NCI-H1694 treated with DMSO at 0.1 percent for 48 hours (cell line): ENCODE data around the gene CXCL5.

ENCODE experiments used
- DNase-seq: peaks from one replicate; lab custom pipeline; 2025; lab: John Stamatoyannopoulos, UW

The CXCL5 gene

DNA sequence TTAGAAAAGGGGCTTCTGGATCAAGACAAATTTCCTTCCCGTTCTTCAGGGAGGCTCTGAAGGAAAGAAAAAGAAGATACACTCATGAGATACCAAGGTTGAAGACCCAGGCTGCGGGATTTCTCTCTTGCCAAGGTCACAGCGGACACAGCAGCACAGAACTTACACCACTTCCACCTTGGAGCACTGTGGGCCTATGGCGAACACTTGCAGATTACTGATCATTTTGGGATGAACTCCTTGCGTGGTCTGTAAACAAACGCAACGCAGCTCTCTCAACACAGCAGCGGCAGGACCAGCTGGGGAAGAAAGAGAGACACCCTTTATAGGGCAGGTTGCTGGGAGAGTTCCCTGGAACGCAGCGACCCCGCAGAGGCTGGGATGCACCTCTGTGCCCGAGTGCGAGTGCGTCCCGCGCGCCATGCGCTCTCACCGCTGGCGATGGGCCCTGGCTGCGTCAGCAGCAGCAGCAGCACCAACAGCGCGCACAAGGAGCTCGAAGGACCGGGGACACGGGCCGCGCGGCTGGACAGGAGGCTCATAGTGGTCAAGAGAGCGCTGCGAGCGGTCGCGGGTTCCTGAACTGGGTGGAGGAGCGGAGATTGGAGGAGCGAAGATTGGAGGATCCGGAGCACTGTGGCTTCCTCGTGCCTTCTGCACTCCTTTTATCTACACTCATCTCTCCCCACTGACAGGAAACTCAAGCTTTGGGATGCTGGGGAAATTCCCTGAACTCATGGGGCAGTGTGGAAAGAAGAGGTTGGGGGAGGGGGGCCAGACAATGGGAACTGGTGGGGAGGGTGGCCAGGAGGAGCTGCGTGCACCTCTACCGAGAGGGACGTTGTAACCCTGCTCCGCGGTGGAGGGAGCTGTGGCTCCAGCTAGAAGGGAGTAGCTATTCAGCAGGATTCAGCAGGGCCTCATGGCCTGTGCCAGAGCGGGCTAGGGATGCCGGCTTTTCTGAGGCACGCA is at the start of gene CXCL5:
Gene CXCL5, minus strand, starts transcription at position 638 of the 972 bp plus-strand sequence. Its CDS starts 96 bp downstream, at position 542.
- no peak for DNase-seq

DNA sequence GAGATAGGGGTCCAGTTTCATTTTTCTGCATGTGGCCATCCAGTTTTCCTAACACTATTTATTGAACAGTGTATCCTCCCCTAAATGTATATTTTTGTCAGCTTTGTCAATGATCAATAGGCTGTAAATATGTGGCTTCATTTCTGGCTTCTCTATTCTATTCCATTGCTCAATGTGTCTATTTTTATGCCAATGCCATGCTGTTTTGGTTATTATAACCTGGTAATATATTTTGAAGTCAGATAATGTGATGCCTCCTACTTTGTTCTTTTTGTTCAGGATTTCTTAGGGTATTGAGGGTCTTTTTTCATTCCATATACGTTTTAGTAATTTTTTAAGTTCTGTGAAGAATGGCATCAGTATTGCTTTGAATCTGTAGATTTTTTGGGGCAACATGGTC is 48.7 kb upstream of the CXCL5 start:
- no peak for DNase-seq

DNA sequence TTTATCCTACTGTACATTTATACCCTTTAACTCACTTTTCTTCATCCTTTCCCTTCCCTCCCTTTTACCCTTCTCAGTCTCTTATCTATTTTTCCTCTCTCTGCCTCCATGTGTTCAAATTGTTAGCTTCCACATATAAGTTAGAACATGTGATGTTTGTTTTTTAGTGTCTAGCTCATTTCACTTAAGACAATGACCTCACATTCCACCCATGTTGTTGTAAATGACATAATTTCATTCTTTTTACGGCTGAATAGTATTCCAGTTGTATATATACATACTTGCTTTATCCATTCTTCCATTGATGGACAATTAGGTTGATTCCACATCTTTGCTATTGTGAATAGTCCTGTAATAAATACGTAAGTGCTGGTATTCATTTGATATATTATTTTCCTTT is 47.3 kb upstream of the CXCL5 start:
- no peak for DNase-seq

DNA sequence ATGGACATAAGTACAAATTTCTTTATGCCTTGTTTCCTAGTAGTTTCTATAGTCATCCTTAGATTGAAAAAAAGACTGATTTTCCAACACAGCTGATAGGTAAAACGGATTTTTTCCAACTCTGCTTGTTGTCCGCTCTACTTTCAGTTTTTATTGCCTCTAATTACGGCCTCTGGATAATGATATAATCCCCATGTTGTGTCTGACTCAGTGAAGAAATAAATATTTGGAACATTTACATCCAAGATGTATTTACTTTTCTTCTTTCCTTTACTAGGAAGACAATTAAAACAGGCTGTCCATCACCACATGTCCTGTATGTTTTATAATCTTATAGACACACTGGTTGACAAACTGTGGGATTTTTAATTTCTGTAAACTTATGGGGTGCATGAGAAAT is 46.8 kb upstream of the CXCL5 start:
- DNase-seq, result no peak

DNA sequence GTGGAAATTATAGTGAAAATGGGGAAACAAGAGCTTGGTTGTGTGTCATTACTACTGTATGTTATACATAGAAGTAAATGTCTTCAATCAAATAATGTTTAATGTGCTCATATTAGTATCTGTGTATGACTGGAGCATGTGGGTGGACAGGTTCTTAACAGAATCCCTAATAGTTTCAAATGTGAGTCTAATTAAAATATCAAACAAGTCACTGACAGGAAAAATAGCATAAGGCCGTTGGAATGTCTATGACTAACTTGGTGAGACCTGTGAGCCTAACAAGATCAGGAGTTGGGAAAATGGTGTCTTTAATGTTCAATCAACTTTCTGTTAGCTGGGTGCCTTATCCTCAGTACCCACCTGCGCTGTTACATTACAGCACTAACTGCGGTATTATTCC is 46.2 kb upstream of the CXCL5 start:
- no peak for DNase-seq

DNA sequence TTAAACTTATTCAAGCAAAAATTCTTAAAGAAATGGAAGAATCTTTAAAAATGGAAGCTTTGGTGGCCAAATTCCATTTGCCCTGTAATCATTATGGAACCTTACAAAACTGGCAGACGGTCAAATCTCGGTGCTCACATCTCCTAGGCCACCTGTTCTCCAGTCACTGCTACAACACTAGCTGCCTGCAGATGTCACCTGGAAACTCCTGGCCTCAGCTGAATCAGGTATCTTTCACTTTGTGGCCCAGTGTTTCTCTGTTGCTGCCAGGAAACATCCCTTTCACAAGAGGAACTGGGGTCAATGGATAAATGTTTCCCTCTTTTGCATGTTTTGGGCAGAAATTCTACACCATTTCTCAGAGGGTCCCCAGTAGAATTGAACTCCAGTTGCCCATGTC is 44.2 kb upstream of the CXCL5 start:
- DNase-seq, result no peak

DNA sequence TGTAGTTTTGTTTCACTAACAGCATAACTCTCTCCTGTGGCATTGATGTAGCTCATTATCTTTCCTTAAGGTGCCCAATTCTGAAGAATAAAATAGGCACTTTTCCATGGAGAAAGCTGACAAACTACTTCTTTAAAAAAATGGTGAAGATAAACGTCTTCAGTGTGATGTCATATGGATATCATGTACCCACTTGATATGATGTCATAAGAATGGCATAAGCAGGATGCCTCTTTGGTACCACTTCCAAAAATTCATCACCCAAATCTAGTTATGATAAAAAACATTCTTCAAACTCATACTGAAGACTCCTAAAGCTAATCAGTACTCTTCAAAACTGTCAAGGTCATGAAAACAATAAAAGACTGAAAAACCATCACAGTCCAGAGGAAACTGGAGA is 42.9 kb upstream of the CXCL5 start:
- DNase-seq, result no peak

DNA sequence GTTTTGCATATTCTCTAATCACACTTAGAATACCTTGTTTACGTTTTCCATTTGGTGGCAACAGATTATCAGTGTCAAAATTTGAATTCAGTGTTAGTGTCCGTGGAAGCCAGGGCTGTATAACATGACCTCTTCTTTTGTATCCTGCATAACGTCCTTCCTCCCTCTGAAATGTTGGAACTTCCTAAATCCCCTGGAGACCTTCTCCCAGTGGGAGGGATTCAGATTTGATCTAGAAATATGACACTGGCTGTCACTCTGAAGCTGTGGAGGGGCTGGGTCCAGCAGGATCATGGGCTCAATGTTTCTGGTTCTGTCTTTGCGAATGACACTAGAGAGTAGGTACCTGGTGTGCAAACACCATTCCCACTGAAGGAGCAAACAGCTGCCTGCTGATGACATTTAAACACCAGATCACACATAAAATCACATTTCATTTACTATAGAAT is 40.9 kb upstream of the CXCL5 start:
- no peak for DNase-seq

DNA sequence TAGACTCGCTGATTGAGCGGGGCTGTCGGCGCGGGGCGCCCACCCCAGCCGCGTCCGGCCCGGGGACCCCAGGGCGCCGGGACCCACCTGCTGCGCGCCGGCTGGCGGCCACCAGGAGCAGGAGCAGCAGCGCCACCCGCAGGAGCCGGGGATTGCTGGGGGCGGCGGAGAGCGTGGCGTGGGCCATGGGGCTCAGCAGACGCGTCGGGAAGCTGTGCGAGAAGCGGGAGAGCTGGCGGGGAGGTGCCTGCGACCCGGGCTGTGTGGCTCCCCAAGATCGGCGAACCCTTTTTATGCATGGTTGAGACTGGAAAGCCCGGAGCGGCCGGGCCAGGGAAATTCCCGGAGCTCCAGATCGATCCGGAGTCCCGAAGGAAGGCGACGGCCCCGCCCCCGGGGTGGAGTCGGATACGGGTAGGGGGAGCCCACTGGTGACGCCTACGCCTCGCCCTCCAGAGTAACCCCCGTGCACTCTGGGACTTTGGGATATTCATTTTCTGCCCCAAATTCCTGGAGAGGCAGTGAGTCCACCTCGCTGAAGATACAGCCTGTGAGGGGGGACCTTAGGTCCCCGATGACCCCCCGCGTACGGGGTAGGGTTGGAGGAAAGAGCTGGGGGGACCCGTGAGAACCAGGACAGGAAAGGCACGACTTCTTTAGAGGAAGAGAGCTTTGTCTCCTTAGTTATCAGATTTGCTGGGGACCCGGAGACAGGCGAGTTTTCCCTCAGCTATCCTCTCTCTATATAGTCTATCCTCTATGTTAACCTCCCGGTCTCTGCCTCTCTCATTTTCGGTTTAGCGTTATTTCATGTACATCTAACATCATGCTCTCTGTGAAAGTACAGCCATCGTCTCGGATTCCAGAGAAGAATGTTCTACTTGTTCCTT is 40.2 kb upstream of the CXCL5 start, which contains the start of gene CXCL3:
Gene CXCL3, minus strand, starts transcription at position 265 of the 890 bp plus-strand sequence. Its CDS starts 78 bp downstream, at position 187.
- peak; percentile 2 for DNase-seq

DNA sequence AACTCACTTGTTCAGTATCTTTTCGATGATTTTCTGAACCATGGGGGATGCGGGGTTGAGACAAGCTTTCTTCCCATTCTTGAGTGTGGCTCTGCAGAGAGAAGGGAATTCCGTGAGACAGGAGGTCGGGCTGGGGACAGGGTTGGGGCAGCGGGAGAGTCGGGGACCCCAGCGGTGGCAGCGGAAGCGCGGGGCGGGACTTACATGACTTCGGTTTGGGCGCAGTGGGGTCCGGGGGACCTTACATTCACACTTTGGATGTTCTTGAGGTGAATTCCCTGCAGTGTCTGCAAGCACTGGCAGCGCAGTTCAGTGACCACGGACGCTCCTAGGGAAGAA is 39.6 kb upstream of the CXCL5 start:
- DNase-seq, result no peak

DNA sequence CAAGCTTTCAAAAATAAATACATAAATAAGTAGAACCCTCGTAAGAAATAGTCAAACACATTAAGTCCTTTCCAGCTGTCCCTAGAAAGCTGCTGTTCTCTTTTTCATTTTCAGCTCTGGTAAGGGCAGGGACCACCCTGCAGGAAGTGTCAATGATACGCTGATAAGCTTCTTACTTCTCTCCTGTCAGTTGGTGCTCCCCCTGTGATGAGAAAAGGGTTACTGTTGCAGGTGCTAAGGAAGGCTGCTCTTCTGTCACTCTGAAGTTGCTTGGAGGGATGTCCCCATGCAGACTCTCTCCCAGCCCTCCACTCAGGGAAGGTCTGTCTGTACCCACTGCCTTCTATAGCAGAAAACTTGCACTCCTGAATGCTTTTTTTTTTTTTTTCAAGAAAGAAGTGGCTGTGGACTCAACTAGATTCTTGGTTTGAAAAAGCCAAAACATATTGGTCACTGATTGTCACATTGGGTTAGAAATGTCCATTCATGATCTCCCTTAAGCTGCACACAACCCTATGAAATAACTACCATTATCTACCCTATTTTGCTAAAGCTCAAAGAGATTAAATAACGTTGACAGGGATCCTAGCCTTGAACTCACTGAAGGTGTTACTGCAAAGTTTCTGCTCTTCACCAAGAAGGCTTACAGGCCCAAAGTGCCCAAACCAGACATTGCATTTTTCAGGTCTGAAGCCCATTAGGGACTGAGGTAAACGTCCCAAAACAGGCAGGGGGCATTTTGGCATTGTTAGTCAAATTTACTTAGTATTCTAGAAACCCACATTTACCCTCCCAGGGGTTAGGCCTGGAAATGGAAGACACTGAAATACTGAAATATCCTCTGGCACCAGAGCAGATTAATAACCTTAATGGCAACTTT is 38.8 kb upstream of the CXCL5 start:
- no peak for DNase-seq

DNA sequence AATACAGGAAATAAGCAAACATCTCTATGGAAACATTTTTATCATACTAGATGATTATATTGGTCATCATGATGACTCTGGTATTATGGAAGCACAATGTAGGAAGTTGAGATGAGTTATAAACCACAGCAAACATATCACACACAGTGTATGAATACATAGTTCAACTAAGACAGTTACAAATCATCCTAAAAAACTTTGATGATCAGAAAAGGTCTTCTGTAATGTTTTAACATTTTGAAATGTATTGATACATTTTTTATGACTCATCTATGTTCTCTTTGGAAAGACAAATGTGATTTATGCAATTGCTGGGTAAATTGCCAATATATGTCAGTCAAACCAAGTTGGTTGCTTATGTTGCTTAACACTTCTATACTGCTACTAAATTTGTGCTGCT is 35.3 kb upstream of the CXCL5 start:
- DNase-seq, result no peak

DNA sequence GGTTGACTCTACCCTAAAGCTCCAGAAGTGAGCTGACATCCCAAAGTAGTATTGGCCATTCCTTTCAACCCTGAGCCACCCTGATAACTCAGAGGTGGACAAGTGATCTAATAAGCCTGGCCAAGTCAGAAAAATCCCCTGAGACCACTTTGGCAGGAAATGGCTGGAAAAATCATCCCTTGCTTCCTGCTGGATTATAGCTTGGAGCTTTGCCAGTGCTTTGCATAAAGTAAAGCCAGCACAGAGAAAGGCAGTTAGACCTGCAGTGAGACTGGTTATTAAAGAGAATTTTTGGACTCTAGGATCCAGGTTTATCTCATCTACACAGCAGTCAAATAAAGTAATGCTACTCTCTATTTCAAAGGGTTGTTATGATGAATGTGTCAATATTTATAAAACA is 33.6 kb upstream of the CXCL5 start:
- no peak for DNase-seq

DNA sequence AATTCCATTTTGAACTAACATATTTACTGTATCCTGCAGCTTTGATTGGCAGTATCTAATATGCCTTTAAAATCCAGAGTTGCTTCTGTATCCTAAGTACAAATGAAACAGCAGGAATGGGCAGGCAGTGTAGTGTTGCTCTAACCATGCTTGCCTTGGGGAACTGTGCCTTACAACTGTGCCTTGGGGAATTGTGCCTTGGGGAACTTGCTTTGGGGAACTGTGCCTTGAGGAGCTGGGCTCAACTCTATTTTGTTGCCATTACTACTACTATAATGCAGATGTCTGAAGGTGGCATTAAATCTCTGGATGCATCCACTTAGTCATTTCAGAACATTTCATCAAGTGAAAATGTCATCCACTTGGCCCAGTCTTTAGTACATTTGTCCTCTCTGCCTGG is 33.1 kb upstream of the CXCL5 start:
- no peak for DNase-seq

DNA sequence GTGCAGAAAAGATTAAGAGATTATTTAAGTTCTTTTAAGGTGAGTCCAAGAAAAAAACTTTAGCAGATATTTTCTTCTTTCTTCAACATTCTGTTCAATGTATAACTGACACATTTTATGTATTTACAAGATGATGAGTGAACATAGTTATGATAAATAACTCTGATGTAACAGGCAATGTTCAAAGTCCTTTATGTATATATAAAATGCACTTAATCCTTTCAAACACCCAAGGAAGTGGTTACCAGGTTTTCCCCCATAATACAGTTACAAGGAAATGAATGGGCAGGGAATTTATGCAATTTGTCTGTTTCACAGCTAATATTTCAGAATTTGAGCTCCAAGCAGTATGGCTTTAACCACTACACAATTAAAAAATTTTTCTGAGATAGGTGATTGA is 31.8 kb upstream of the CXCL5 start:
- DNase-seq, result no peak

DNA sequence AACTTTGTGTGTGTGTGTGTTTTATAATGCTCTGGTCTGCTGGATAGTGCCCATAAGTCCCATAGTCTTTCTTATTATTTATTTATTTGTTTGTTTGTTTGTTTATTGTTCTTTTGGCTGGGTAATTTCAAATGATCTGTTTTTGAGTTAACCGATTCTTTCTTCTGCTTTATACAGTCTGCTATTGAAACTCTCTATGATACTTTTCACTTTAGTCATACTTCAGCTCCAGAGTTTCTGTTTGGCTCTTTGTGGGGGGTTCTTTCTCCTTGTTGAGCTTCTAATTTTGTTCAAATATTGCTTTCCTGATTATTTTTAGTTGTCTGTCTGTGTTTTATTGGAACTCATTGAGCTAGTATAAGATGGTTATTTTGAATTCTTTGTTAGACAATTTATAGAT is 30.0 kb upstream of the CXCL5 start:
- DNase-seq, result no peak

DNA sequence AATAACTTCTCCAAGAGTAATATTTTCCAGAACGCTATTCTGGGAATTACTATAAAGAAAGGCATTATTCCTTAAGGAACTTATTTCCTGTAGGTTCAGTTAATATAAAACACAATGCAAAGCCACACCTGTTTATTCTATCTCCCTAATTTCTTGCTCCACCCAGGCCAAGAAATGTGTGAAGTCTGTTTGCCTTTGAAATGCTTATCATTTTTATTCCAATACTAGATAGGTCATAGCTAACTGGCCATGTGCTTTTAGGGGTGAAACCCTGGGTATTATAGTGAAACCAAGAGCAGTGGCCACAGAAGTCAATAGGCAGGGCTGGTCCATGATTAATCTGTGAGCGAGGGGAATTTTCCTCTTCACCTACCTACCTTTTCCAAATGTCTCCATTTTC is 25.2 kb upstream of the CXCL5 start:
- DNase-seq, result no peak

DNA sequence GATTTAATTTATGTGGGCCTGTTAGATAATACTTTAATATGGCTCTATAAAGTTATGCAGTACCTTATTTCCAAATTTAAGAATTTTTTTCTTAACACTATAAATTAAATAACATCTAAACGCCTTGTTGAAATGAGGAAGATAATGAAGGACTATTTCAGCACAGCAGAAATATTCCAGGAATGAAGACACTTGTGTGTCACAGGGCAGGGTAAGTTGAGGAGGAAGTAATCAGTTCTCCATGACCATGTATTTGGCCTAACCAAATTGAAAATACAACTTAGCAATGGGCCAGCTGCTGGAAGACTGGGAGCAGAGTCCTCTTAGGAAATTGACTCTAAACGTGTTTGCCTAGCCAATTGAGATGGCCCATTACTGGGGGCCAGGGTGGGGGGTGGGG is 23.1 kb upstream of the CXCL5 start:
- DNase-seq, result no peak

DNA sequence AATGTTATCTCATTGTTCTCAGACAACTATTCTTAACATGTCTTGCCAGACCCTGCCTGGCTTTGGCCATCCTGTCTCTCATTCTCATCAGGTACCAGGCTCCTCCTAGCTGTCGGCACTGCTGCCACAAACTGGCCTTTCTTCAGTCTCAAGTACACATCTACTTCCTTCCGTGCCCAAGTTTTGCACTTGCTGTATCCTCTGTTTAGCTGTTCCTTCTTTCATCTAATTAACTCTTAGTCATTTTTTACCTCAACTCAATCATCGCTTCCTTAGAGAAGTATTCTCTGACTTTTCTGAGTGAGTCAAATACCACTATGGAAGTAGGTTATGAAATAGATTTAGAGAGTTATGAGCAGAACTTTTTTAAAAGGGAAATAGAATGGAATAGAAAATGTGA is 20.3 kb upstream of the CXCL5 start:
- no peak for DNase-seq

DNA sequence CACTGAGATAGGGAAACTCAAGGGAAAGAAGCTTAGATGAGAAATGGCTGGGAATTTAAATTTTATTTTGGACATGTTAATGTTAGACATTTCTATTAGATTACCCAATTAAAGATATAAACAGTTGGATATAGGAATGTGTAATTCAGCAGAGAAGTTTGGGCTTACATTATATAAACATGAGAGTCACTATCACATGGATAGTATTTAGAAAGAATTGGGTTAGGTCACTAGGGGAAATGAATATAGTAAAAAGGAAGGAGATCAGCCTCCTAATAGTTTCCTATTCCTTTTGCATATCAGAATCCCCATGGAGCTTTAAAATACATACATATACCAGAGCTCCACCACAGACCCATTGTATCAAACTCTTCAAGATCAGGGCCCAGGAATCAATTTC is 19.6 kb upstream of the CXCL5 start:
- DNase-seq, result no peak

DNA sequence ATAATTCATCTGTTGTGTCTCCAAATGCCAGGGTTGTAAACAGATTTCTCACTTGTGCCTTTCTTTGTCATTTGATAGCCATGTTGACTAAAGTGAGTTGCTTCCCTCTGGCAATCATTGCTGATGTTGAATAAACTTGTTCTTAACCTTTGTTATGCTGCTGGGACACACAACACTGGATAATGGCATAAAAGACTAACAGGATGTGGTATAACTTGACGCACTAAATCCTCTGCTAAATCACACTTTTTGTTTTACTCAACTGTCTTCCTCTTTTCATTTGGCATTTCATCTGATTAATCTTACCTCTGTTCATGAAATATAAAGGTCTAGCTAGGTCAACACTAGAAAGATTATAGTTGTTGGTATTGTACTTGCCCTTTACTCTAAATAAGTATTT is 17.6 kb upstream of the CXCL5 start:
- DNase-seq, result no peak
